Measurements from ENCODE around the gene MINDY4.

MINDY4 gene

GRCh38 chr7:30813466-30813865 is 42.2 kb downstream of the MINDY4 start:
- TF ChIP-seq CTCF (IDR thresholded peaks at IDR 0.05; ENCODE audit: control extremely low read depth, extremely low read depth, low read depth, missing control alignments) = no peak
- ChIA-PET CTCF (no interaction called here), POLR2A (no interaction called here)
- DNase-seq (ENCODE audit: extremely low spot score) = no peak

GRCh38 chr7:30814700-30815387 is 43.6 kb downstream of the MINDY4 start:
- ChIA-PET CTCF (interaction anchor here (1.0 to 1.6 kb wide), 3 partner anchors 15 to 124 kb away, joined by 3 to 6 read pairs (median 3); no protein-coding TSS in a partner anchor), POLR2A (no interaction called here)
- no peak for TF ChIP-seq CTCF (IDR thresholded peaks at IDR 0.05; ENCODE audit: control extremely low read depth, extremely low read depth, low read depth, missing control alignments)
- no peak for DNase-seq (ENCODE audit: extremely low spot score)

- TF ChIP-seq CTCF (IDR thresholded peaks at IDR 0.05; ENCODE audit: control extremely low read depth, extremely low read depth, low read depth, missing control alignments) = no peak
- CTCF ChIA-PET = interaction anchor here (1.0 to 1.8 kb wide), 5 partner anchors 9 to 123 kb away, joined by 3 to 6 read pairs (median 3); no protein-coding TSS in a partner anchor
These were observed 44.2 kb downstream of the MINDY4 start for GRCh38 chr7:30815388-30815854.

GRCh38 chr7:30815951-30816644 is 44.9 kb downstream of the MINDY4 start:
- TF ChIP-seq CTCF (IDR thresholded peaks at IDR 0.05; ENCODE audit: control extremely low read depth, extremely low read depth, low read depth, missing control alignments) = no peak
- POLR2A ChIA-PET = no interaction called here
- CTCF ChIA-PET = interaction anchor here (1.0 to 1.8 kb wide), 6 partner anchors 10 to 167 kb away, joined by 3 to 6 read pairs (median 4); no protein-coding TSS in a partner anchor
- no peak for DNase-seq (ENCODE audit: extremely low spot score)

More at GRCh38 chr7:30815388-30815854, 44.2 kb downstream of the MINDY4 start:
- POLR2A ChIA-PET = no interaction called here
- no peak for DNase-seq (ENCODE audit: extremely low spot score)

- DNase-seq (ENCODE audit: extremely low spot score) = no peak
- POLR2A ChIA-PET = no interaction called here
- CTCF ChIA-PET = interaction anchor here (1.3 to 1.8 kb wide), 4 partner anchors 9 to 167 kb away, joined by 3 to 6 read pairs (median 4); no protein-coding TSS in a partner anchor
- no peak for TF ChIP-seq CTCF (IDR thresholded peaks at IDR 0.05; ENCODE audit: control extremely low read depth, extremely low read depth, low read depth, missing control alignments)
These were observed 45.6 kb downstream of the MINDY4 start for GRCh38 chr7:30816645-30817370.

- ChIA-PET CTCF (interaction anchor here (1.3 kb wide), 1 partner anchor 9 kb away, joined by 3 read pairs; no protein-coding TSS in a partner anchor), POLR2A (no interaction called here)
- no peak for TF ChIP-seq CTCF (IDR thresholded peaks at IDR 0.05; ENCODE audit: control extremely low read depth, extremely low read depth, low read depth, missing control alignments)
- no peak for DNase-seq (ENCODE audit: extremely low spot score)
These were observed 46.2 kb downstream of the MINDY4 start for GRCh38 chr7:30817371-30817767.
